OCI-LY1 (cell line): ENCODE measurements around the gene PDZD2.

Experiments used
- EZH2 ChIP-seq: fragments of 200-600 bp; sonication (generic), shearing (Covaris generic); IDR thresholded peaks from 2 replicates; pipeline ENCODE4 v1.8.0; 2017; ENCODE audit warnings: borderline replicate concordance, mixed run types, mild to moderate bottlenecking, antibody characterized with exemption, low read length, moderate library complexity, mixed read lengths
- TF ChIP-seq, protein P1 (sequence below): fragments of 200-600 bp; sonication (generic), shearing (Covaris generic); IDR thresholded peaks from 2 replicates; pipeline ENCODE4 v1.5.1; 2017; ENCODE audit warnings: mild to moderate bottlenecking, antibody characterized with exemption, low read length, moderate library complexity, mixed read lengths

DNA sequence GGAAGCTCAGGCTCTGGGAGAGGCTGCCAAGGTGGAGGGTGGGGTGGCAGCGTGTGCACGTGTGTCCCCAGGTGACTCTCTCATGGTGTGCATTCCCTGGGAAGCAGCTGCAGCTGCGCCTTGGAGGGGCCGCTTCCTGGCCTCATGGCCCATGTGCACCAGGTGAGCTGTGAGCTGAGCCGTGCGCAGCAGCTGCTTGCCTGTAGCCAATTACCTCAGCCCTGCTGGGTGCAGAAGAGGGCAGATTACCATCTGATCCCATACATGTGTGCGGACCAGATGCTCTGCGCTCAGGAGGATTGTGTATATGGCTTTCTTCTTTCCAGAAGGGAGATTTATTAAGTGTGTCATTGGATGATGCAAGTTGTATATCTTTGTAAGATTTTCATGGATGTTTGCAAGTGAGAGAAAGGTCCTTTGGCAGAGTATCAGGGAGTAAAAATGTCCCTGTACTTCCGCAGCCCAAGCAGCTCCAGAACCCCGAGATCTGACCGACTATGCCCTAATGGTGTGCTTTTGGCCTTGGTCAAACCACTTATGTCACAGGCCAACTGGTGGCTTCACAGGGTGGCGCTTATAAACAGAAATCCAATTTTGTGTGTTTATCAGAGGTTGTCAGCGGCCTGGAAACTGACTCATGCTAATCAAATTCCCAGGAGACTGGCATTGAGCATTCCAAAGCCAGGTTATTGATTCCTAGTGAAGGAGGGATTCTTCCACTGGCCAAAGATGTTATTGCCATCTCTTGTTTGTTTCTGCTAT is 305.9 kb downstream of the PDZD2 start:
- TF ChIP-seq EZH2: no peak
- TF ChIP-seq, protein P1, sequence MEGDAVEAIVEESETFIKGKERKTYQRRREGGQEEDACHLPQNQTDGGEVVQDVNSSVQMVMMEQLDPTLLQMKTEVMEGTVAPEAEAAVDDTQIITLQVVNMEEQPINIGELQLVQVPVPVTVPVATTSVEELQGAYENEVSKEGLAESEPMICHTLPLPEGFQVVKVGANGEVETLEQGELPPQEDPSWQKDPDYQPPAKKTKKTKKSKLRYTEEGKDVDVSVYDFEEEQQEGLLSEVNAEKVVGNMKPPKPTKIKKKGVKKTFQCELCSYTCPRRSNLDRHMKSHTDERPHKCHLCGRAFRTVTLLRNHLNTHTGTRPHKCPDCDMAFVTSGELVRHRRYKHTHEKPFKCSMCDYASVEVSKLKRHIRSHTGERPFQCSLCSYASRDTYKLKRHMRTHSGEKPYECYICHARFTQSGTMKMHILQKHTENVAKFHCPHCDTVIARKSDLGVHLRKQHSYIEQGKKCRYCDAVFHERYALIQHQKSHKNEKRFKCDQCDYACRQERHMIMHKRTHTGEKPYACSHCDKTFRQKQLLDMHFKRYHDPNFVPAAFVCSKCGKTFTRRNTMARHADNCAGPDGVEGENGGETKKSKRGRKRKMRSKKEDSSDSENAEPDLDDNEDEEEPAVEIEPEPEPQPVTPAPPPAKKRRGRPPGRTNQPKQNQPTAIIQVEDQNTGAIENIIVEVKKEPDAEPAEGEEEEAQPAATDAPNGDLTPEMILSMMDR: no peak
